ENCODE measurements around the gene MUC4.

MUC4 gene

DNA sequence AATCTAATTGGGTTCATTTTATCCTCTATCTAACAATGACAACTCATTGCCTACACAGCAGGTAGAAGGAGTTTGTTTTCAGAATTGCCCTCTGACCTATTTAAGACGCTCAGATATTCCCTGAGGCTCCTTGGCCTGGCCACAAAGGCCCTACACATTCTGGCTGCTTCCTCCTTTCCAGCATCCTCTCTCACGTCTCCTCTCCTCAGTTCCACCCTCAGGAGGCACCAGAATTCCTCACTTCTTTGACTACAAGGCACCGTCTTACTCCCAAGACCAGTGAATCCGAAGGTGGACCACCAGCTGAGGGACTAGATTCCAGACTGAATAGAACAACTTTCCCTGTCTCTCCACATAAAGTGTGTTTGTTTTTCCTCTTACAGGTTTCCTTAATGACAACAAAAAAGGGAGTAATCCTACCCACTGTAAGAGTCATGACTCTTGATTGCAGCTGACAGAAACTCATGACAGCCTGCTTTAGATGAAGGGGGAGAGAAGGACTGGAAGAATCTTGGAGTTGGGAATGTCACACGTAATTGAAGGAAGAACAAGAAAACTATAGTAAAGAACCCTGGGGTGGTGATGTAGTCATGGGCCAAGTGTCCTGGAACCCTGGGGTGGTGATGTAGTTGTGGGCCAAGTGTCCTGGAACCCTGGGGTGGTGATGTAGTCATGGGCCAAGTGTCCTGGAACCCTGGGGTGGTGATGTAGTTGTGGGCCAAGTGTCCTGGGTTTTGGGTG lies 112.9 kb downstream of the MUC4 start:
- TF ChIP-seq, protein P1, sequence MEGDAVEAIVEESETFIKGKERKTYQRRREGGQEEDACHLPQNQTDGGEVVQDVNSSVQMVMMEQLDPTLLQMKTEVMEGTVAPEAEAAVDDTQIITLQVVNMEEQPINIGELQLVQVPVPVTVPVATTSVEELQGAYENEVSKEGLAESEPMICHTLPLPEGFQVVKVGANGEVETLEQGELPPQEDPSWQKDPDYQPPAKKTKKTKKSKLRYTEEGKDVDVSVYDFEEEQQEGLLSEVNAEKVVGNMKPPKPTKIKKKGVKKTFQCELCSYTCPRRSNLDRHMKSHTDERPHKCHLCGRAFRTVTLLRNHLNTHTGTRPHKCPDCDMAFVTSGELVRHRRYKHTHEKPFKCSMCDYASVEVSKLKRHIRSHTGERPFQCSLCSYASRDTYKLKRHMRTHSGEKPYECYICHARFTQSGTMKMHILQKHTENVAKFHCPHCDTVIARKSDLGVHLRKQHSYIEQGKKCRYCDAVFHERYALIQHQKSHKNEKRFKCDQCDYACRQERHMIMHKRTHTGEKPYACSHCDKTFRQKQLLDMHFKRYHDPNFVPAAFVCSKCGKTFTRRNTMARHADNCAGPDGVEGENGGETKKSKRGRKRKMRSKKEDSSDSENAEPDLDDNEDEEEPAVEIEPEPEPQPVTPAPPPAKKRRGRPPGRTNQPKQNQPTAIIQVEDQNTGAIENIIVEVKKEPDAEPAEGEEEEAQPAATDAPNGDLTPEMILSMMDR (IDR thresholded peaks at IDR 0.05; ENCODE audit: insufficient read depth, low read depth, low read length, missing control alignments) = no peak
- H3K4me3 ChIP-seq (ENCODE audit: low read length) = no peak overlapping the region
- no peak for DNase-seq (ENCODE audit: low read depth)

- no peak for DNase-seq (ENCODE audit: low read depth)
- no peak overlapping the region for H3K4me3 ChIP-seq (ENCODE audit: low read length)
- TF ChIP-seq, protein P1 (IDR thresholded peaks at IDR 0.05; ENCODE audit: insufficient read depth, low read depth, low read length, missing control alignments) = no peak
Observed at GRCh38 chr3:195698325-195698646, 113.4 kb downstream of the MUC4 start.

GRCh38 chr3:195697582-195698324 lies 114.0 kb downstream of the MUC4 start:
- peak; percentile 78 for DNase-seq (ENCODE audit: low read depth)
- no peak overlapping the region for H3K4me3 ChIP-seq (ENCODE audit: low read length)
- TF ChIP-seq, protein P1 (IDR thresholded peaks at IDR 0.05; ENCODE audit: insufficient read depth, low read depth, low read length, missing control alignments) = no peak

Measured in epithelial cell of esophagus (primary cell).